Embryonic facial prominence (tissue), 1 donor: Measurements from ENCODE around the gene MAST3.

ENCODE experiments used
- DNase-seq: peaks from one replicate; pipeline ENCODE4 v3.0.0-alpha.2; 2016; ENCODE audit errors: extremely low spot score

MAST3 gene

GRCh38 chr19:18185538-18185937 lies 88.0 kb downstream of the MAST3 start:
- no peak for DNase-seq

DNA sequence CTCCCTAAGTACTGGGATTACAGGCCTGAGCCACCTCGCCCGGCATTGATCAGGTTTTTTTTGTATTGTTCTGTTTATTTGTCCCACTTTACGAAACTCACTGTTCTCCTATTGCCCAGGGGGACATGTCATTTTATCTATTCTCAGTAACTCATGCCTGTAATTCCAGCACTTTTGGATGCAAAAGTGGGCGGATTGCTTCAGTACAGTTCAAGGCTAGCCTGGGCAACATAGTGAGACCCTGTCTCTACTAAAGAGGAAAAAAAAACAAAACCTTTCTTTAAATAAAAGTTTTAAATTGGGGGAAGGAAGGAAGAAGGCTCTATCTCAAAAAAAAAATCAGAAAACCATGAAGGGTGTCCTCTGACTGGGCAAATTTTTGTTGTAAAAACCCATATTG lies 92.7 kb downstream of the MAST3 start:
- no peak for DNase-seq

- no peak for DNase-seq
These were observed 94.1 kb downstream of the MAST3 start for GRCh38 chr19:18191640-18192062.

DNA sequence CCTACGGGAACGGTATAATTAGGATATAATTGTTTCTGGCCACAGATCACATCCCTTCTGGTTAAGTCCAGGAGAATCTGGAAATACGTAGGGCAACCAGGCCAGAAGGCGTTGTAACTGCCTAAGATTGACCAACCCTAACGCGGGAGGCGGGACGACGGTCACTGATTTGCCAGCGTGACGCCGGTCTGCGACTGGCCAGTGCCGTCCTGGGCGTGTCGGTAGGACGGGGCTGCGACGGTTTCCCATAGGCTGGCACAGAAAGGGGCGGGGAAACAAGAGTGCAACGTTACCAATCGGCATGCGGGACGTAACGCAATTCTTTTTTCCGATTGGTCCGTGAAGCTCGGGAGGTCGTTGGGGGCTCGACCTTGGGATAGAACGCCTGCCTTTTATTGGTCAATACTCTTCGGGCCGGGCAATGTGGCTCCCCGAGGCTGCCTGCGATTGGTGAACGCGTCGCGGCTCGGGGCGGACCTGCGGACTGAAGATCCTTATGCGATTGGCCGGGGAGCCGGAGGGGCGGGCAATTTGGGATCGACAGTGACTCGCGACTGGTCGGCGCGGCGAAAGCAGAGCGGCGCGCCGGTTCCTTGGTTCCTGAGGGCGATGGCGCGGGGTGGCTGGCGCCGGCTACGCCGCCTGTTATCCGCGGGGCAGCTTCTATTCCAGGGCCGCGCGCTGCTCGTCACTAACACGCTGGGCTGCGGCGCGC lies 95.3 kb downstream of the MAST3 start, which contains the start of gene MPV17L2:
Gene MPV17L2 (plus strand): TSS at position 546 of the 715 bp plus-strand sequence. CDS start 64 bp downstream, at position 610.
- DNase-seq: peak; percentile 98

GRCh38 chr19:18193388-18194180 lies 96.0 kb downstream of the MAST3 start:
- DNase-seq: no peak

- DNase-seq: no peak
These were observed 96.6 kb downstream of the MAST3 start for GRCh38 chr19:18194181-18194530.

DNA sequence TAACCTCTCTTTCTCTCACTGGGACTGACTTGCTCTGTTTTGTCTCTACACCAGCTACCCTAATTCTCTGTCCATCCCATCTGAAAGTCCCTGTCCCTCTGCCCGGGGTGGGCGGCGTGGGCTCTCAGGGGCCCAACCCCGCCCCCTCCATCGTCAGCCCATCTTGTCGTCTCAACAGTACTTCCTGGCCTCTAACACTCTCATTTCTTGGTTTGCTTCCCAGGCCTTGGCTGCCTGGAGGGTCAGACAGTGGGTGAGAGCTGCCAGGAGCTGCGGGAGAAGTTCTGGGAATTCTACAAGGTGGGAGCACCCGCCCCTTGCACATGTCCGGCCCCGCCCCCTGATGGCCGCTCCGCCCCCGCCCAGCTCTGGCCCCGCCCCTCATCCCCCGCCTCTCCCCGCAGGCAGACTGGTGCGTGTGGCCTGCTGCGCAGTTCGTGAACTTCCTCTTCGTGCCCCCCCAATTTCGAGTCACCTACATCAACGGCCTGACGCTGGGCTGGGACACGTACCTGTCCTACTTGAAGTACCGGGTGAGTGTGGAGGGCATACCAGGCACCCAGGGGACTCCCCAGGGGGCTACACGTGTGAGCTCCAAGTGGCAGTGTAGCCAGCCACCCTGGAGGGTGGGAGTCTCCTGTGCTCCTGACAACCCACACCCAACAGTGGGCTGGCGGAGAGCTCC lies 97.1 kb downstream of the MAST3 start:
- no peak for DNase-seq

GRCh38 chr19:18196511-18196845 lies 98.9 kb downstream of the MAST3 start:
- DNase-seq: no peak

GRCh38 chr19:18197306-18197705 lies 99.7 kb downstream of the MAST3 start:
- no peak for DNase-seq

DNA sequence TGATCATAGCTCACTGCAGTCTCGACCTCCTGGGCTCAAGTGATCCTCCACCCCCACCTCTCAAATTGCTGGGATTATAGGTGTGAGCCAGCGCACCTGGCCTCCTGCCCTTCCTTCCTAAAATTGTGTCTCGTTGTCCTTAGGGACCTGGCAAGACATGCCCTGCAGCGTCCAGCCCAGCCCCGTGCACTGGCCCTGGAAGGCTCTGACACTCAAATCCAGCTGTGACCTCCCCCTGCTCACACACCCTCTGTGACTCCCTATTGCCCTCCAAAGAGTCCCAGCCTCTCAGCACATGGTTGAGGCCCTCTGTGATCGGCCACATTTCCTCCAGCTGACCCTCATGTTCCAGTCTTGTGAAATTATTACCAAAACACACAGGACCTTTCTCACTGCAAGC lies 100.4 kb downstream of the MAST3 start:
- DNase-seq: no peak

DNA sequence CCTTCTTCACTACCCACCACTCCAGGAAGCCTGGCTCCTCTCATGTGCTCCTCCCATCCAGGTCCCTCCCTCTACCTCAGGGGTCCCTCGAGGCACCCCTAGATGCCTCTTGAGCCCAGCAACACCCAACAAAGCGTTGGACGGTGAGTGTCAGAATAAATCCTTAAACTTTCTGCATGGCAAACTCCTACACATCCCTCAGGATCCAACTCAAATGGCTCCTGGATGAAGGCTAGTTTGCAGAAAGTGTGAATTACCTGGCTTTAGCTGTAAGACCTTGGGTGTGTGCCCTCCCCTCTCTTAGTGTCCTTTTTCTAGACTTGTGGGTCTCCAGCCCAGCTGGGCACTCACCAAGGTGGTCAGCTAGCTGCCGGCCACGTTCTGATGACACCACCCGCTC lies 100.8 kb downstream of the MAST3 start:
- no peak for DNase-seq
